Spleen (tissue), 7 donors: ENCODE measurements around the gene GPAM.

Experiments
- CTCF ChIP-seq, 11 experiments: fragments of 200-600 bp in 7 of 11; fragments of 450-650 bp in 4 of 11; sonication (generic) in 4 of 11; IDR thresholded peaks in 8 of 11; conservative IDR thresholded peaks in 3 of 11; 1 replicate in 7 of 11; 2 replicates in 4 of 11; pipeline versions ENCODE4 v1.4.0 to v1.8.0; 2016 to 2021; ENCODE audit warnings: antibody characterized with exemption in 11 of 11, inconsistent platforms in 4 of 11, mild to moderate bottlenecking in 1 of 11
- POLR2A ChIP-seq, 3 donors: fragments of 450-650 bp; IDR thresholded peaks; one replicate each; pipeline ENCODE4 v1.5.1; 2017; ENCODE audit warnings: antibody characterized with exemption in 3 of 3, mild to moderate bottlenecking in 1 of 3
- donor health status: DM: no; HTN: no; CAD: no; lungs with moderate emphysema.
- donor health status: DM: no; HTN: no; CAD: no.
- donor health status: DM: no; HTN: no; CAD: no.

DNA sequence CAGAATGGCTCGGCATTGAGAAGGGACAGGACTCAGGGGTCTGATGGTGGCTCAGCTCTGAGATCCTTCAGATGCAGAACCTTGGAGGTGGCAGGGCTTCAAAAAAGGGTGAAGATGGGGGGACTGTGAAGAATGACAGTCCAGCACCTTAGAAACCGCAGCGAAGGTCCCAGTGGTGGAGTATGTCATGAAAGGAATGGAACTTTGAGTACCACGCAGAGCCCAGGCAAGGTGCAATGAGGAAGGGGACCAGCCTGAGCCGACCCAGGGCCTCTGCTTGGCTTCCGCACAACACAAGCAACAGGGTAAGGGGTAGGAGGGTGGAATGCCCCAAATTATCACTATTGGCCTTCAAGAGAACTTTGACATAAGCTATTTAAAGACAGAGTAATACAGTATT lies 8.2 kb upstream of the GPAM start:
- TF ChIP-seq POLR2A (IDR thresholded peaks at IDR 0.05) (no peak), CTCF (IDR thresholded peaks at IDR 0.05 in 8 of 11, conservative IDR thresholded peaks at IDR 0.05 in 3 of 11) (no peak)
